Germinal center (tissue), 1 donor: ENCODE measurements around the gene CDC20B.
A peak's percentile ranks its signal among the peaks of the same experiment; 100 is the strongest.

Experiments used
- DNase-seq: peaks from one replicate; pipeline ENCODE4 v3.0.0; 2012; ENCODE audit warnings: mixed read lengths, low spot score

The CDC20B gene, protein sequence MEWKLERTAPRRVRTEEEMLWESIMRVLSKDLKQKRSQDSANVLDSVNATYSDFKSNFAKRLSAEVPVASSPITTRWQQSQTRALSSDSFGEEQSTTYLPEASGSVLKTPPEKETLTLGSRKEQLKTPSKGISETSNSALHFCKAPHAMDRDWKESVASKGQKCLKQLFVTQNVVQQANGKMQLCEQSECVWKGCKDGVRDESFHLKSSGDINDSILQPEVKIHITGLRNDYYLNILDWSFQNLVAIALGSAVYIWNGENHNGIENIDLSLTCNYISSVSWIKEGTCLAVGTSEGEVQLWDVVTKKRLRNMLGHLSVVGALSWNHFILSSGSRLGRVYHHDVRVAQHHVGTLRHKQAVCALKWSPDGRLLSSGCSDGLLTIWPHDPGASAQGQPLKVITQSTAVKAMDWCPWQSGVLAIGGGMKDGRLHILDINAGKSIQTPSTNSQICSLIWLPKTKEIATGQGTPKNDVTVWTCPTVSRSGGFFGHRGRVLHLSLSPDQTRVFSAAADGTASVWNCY

DNA sequence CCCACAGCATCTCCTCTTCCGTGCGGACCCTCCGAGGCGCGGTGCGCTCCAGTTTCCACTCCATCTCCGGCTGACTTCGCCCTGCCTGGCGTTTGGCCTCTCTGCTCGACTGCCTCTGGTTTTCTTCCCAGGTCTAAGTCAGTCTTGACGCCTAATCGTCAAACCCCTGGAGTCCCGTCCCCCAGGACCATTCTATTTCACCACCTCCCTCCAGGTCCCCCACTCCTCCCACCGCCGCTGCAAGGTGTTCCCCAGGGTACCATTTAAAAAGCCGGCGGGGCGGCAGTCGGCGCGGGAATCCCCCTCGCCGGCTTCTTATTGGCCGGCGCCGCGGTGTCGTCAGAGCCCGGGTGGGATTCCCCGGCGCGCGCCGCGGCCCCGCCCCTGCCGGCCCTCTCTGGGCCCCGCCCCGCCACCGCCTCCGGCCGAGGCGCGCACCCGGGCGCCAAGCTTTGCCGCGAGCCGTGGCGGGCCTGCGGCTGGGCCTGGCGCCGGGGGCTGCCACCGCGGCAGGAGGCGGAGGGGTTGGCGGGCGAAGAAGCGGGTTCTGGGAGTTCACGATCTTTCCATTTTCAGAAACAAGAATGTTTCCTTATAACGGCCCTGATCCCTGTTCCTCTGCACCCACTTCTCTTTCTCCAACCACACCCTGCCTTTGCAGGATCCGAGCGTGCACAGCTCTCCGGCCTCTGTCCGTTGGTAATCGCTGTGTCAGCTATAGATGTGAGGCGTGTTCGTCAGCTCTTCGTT is at the start of gene CDC20B:
Gene CDC20B, minus strand, starts transcription at position 241 of the 750 bp plus-strand sequence. Its CDS starts 177 bp downstream, at position 64.
- DNase-seq: peak; percentile 92

DNA sequence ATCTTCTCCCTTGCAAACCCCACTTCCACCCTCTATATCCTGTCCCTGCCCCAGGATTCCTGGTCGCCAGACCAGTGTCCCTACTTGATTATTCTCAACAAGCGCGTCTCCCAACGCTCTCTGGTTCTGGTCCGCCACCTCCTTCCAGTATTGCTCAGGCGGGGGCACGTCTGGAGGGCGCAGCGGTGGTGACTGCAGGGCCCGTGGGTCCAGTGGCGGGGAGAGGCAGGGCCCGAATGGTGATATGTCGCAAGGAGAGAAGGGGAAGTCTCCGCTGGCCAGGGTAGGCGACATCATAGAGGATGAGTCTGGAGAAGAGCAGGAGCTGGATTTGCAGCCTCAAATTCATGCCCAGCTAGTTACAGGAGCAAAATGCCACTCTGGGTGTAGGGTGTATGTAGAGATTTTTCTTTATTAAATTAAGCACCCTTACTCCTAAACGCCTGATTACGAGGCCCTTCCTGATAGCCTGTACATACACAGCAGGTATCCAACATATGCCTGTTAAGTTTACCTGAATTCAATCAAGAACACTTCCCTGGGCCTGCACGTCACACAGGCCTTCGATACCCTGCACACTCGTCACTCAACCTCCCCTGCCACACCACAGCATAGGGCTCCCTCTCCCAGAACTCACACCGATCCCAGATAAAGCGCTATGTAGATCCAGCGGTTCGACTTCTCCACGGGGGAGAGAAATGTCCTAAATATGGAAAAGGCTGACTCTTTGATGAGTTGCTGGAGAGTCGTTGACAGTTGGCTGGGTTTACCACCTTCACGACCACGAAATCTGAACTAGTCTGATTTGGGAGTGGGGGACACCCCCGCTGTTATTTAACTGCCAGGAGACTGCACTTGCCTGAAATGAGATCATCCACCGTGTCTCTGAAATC is 49.4 kb upstream of the CDC20B start:
- DNase-seq: no peak

DNA sequence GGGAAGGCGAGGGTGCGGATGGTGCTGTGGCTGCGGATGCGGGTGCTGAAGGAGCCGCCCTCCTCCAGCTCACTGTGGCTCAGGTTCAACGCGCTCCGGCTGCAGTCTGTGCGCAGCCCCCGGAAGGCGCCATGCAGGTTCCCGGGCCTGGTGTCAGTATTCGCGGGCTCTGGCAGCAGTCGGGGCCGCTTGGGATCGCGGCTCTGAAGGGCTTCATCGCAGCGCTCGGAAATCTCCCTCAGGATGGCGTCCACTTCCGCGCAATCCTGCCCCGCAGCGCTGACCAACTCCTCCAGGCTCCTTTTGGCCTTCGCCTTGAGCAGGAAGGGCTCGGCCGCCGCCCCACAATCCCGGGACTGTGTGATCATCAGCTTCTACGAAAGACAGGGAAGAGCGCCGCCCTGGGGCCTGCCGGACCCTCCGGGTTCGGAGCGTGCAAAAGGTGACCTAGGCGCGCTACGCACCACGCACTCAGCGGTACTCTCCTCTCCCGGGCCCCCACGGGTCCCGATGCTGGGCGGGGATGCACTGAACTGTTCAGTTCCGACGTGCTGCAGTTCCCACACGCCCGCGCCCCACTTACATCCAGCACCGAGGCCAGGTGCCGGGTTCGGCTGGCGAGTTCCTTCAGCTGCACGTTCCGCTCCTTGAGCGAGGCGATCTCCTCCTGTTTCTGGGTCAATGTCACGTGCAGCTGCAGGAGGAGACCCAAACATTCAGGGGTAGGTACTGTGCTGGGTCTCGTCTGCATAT is 47.6 kb upstream of the CDC20B start:
- DNase-seq: no peak

DNA sequence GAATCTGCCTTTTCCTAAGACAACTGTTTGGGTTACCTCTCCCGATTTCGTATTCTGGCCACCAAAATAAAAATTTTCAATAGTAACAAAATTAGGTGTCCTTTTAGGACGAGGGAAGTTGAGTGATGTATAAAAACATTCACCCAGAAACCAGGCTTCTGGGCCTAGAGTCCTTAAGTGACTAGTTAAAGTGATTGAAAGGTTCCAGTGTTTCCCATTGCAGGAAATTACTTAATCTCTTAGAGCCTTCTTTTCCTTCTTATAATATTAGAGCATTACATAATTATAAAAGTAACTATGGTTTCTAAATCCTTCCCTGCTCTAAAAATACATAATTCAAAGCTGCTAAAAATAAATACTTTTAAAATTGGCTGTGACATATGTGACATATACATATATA is 46.8 kb upstream of the CDC20B start:
- no peak for DNase-seq

DNA sequence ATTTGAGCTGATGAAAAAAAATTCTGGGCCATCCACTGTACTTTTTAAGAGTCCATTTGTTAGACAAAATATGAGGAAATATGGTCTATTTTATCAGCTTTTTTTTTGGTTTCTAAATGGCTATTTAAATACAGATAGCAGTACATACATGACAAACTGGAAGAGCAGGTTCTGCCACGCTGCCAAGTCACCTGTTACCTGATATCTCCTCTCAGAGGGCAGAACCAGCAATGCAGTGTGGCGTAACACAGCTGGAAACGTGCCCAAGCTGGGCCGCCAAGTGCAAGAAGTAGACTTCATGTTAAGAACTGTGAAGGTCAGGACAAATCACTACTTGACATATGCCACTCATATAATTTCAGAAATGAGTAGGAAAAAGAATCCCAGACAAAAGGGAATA is 46.0 kb upstream of the CDC20B start:
- no peak for DNase-seq

DNA sequence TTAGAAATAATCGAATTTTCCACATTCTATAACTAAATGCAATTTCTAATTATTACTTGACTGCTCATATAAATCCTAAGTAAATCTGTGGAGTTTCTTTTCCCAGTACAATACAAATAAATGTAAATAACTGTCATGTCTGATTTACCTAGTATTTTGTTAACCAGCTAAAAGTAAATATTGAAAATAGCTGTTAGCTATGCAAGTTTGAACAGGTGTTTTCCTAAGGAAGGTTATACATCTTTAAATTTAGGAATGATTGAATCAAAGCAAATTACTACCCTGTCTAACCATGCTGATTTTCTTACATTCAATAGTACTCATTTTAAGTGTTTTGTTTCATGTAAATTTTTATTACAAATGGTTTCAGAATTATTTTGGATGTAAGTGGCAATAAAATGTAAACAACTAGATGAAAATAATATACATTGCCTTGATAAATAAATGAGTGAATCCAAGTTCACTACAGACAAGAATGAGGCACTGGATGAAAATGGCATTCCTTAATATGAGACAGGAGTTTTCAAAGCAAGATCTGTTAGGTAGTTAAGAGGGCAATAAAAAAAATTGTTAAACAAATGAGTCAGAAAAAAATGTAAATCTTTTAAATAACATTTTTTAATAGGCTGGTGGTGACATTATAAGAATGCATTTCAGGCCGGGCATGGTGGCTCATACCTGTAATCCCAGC is 38.4 kb upstream of the CDC20B start:
- no peak for DNase-seq

DNA sequence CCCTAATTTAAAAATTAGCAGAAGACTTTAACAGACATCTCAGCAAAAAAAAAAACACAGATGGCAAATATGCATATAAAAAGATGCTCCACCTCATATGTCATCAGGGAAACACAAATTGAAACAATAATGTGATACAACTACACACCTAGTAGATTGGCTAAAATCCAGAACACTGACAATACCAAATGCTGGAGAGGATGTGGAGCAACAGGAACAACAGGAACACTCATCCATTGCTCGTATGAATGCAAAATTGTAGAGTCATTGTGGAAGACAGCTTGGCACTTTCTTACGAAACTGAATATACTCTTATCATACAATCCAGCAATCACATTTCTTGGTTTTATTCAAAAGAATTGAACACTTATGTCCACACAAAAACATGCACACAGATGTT is 32.0 kb upstream of the CDC20B start:
- DNase-seq: no peak

DNA sequence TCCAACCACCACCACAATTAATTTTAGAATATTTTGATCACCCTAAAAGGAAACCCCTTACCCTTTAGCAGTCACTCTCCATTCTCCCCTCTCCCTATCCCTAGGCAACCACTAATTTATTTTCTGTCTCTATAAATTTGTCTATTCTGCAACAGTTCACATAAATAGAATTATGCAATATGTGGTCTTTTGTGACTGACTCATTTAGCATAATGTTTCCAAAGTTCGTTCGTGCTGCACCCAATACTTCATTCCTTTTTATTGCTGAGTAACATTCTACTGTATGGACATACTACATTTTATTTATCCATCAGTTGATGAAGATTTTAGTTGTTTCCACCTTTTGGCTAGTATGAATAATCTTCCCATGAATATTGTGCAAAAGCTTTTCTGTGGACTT is 18.2 kb upstream of the CDC20B start:
- no peak for DNase-seq

DNA sequence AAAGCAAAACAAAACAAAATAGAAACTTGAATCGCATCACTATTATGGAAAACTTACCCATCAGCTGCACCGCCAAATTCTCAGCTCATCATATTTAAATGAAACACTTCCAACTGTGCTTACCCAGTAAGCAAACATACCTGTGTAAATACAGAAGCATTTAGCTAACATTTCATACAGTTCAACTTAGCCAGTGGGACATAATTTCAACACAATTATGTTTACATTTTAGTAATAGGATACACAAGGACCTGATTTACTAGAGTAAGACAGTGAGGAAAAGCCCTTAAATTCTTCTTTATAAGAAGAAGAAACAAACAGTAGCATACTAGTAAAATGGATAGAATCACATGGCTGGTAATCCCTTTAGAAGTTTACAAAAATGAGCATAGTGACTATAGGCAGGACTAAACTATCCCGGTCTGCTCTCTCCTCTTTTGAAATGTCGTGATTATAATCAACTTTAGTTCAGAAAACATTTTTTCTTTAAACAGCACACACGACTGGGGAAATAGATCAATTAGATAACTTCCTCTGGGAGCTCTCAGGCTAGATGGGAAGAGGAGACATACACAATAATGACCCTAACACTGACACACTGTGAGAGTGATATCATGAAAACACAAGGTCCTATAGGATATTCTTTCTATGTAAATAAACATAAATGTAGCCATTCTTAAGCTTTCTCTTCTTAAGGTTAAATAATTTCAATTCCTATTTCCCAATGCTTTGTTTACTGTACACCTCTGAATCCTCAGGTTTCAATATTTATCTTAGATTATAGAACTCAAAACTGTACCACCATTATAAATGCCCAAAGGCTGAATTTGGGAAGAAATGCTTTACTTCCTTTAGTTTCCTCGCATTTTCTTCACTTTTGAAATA is 15.9 kb upstream of the CDC20B start:
- DNase-seq: no peak

DNA sequence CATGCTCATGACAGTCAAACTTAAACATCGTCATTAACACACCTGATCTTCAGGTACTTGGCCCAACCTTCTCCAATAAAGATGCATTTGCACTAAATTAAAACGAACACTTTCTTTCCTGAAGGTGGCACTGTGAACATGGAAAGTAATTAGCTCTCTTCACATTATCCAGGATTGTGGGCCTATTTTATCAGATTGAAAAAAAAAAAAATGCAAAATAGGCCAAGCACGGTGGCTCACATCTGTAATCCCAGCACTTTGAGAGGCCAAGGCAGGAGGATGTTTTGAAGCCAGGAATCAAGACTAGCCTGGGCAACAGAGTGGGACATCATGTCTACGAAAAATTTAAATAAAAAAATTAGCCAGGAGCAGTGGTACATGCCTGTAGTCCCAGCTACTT is 14.4 kb upstream of the CDC20B start:
- no peak for DNase-seq

DNA sequence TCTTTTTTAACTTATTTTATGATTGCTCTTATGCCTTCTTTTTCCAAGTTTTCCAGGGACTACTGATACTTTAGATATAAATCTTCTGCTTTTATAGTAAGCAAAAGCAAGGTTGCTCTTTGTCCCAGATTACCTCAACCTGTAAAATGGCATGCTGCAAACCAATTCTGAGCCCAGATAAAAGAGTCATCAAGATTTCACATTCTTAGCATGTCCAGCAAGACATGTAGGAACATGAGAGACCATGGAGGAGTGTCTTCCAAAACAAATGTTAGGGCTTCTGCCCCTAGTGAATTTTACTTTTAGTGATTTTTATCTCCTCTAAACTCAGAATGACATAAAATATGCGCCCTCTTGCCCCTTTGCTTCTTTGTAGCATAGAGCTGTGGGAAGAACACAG is 7.0 kb upstream of the CDC20B start:
- DNase-seq: no peak

DNA sequence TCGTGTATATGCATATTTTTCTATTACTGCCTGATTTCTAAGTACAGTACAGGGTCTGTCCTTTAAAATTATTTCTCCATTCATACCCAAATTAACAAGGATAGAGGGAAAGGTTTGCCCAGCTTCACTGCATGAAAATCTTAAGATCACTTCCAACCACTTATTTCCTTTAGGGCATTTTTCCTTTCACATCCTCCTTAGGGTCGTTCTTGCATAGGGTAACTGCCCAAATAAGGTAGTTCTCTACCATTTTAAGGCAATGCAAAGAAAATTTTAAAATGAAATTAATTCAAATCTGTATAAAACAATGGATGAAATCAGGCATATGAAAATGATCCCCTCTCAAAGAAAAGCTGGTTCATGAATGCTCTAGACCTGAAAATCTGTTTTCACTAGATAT is 4.1 kb upstream of the CDC20B start:
- peak; percentile 23 for DNase-seq

DNA sequence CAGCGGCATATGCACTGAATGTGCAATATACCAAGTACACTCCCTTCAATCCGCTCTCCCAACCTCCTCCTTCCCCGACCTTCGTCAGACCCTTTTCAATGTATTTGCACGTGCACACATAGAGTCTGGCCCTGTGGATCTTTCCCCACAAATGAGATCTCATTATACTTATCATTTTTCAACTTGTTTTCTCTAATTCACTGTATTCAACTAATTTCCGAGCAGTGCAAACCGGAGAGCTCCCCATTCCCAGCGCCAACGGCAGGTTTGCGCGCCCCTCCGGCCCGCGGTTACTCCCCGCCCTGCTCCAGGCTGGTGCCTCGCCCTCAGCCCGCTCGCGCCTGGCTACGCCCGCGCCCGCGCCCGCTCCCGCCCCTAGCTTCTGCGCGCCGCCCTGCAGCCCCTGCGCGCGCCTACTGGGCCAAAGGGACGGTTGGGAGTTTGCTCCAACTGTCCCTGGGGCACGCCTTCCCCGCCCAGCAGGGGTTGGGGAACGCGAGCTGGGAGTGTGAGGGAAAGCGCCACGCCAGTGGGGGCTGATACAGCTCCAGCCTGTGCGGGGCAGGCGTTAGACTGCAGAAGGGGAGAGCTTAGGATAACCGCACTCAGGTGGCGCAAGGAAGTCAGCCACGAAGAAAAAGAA is 3.3 kb upstream of the CDC20B start:
- peak; percentile 41 for DNase-seq

DNA sequence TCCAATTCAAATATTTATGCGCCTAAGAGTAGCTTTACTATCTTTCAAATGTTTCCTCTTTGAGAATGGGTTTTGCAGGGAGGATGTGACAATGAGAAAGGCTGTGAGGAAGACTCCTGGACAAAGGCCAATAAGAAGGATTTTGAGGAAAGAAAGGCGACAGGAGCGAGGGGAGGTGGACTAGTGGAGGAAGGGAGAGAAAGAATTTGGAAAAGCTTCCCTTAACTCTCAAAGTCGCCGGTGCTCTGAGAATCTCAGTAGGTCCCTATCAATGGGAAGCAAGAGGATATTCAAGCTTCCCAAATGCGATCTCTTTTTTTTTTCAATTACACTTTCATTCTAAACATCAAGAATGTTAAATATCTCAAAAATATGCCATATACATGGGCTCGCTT is 2.8 kb upstream of the CDC20B start:
- no peak for DNase-seq

DNA sequence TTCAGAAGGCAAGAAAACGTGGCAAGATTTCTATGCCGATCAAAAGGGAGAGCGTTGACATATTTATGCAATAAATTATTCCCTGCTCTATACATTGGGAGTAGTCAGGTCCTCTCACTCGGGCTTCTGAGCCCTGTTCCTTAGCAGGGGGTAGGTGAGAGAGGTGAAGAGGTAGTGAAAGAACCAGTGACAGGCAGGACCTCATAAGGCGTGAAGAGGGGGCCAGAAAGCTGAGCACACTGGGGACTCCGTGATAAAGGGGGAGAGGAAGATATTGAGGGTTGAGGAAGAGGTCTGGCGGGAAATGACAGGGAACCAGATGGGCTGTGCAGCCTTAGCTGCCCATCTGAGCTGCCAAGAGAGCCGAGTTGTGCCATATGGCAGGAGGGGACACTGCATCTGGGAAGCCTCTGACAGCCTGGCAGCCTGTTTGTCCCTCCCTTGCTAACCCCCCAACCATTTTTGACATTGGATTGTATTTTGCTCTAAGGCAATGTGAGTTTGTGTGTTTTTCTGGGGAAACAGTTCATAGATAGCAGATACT is 782 bp upstream of the CDC20B start:
- DNase-seq: peak; percentile 22

DNA sequence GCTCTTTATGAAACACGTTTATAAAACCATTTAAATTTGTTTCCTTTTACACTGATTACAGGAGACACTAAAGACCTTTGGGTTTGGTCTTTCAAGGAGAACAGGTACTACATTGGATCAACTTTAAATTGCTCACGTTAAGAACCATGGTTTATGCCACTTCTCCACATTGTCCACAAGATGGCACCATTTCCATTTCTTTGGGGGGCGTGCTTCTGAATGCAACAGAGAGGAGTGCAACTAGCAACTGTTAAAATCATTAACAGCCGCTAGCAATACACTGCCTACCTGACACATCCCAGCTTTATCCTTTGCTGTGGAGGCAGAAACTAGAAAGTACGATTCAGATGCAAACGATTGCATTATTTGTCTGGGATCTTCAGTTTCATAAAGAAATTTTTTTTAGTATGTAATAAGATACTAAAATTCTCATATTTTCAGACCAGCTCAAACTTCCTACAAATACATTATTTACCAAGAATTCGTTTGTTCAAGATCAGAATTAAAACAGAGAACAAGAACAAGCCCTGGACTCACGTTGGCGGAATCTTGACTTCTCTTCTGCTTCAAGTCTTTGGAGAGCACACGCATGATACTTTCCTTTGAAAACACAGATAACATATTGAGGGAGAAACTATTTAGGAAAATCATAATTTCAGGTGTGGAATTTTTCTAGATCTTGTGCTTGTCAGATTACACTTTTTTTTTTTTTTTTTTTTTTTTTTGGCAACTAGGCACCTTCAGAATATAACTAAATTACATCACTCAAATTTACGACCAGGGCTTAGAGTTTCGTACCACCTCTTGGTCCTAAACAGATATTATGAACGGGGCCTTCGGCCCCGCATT is 702 bp downstream of the CDC20B start:
- DNase-seq: peak; percentile 79

DNA sequence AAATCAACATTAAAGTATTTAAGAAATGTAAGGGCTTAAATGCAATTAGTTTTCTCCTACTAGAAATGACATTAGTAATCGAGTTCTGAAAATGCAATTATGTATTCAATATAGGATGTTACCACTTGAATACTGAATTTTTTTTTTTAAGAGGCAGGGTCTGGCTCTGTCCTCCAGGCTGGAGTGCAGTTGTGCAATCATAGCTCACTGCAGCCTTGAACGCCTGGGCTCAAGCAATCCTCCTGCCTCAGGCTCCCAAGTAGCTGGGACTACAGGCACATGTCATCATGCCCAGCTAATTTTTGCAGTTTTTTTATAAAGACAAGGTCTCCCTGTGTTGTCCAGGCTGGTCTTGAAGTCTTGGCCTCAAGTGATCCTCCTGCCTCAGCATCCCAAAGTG is 1.5 kb downstream of the CDC20B start:
- DNase-seq: no peak

DNA sequence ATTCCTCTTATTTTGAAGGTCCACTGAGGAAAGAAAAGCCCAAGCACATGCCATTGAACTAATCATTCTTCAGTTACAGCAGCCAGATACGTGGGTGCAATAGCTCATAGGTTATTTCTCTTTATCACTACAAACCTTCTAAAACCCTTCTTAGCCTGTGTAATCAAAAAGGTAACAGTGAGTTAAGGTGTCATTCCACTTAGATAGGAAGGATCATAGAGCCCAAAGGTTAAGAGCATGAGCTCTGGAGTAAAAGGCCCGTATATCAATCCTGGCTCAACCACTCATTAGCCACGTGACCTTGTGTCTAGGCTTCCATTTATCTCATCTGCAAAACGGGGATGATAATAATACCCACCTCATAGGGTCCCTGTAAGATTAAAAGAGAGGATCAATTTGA is 10.3 kb downstream of the CDC20B start:
- DNase-seq: no peak
